Loucy (cell line): ENCODE measurements around the gene LSM5.

Experiments used
- H2AFZ ChIP-seq: fragments of 200-600 bp; sonication (generic); 2 replicates; pipeline ENCODE4 v1.6.0; 2016; ENCODE audit warnings: antibody characterized with exemption, mild to moderate bottlenecking, low read length, moderate library complexity
- H3F3A ChIP-seq: fragments of 200-600 bp; 2 replicates; pipeline ENCODE4 v1.6.0; 2016; ENCODE audit warnings: antibody characterized with exemption, low read depth, mild to moderate bottlenecking
- H3K27me3 ChIP-seq: fragments of 200-600 bp; sonication (generic); 2 replicates; pipeline ENCODE4 v1.6.1; 2014; ENCODE audit warnings: low read length, mild to moderate bottlenecking; ENCODE audit not compliant: insufficient read depth, poor library complexity, severe bottlenecking
- H3K36me3 ChIP-seq: fragments of 200-600 bp; sonication (generic); 2 replicates; pipeline ENCODE4 v1.6.1; 2016; ENCODE audit warnings: low read length; ENCODE audit not compliant: insufficient read depth
- H3K4me1 ChIP-seq: fragments of 200-600 bp; sonication (generic); 2 replicates; pipeline ENCODE4 v1.5.1; 2014; ENCODE audit warnings: low read length, mild to moderate bottlenecking; ENCODE audit not compliant: insufficient read depth, poor library complexity, severe bottlenecking
- H3K4me2 ChIP-seq: fragments of 200-600 bp; sonication (generic); 2 replicates; pipeline ENCODE4 v1.6.0; 2014; ENCODE audit warnings: antibody characterized with exemption, low read length, low read depth, mild to moderate bottlenecking; ENCODE audit not compliant: poor library complexity, severe bottlenecking
- H3K4me3 ChIP-seq: fragments of 200-600 bp; sonication (generic); 2 replicates; pipeline ENCODE4 v1.5.1; 2014; ENCODE audit warnings: low read length, mild to moderate bottlenecking, mixed read lengths; ENCODE audit not compliant: poor library complexity, severe bottlenecking
- H3K79me2 ChIP-seq: fragments of 200-600 bp; sonication (generic); 2 replicates; pipeline ENCODE4 v1.6.1; 2014; ENCODE audit warnings: low read length; ENCODE audit not compliant: insufficient read depth
- H3K9ac ChIP-seq: fragments of 200-600 bp; sonication (generic); 2 replicates; pipeline ENCODE4 v1.6.0; 2014; ENCODE audit warnings: mild to moderate bottlenecking, low read depth, low read length, moderate library complexity; ENCODE audit not compliant: poor library complexity, severe bottlenecking
- H3K9me2 ChIP-seq: fragments of 200-600 bp; sonication (generic); replicated peaks from 2 replicates; pipeline ENCODE4 v1.6.1; 2016; ENCODE audit warnings: low read depth, low read length, mixed read lengths
- H3K9me3 ChIP-seq: fragments of 200-600 bp; sonication (generic); 2 replicates; pipeline ENCODE4 v1.6.1; 2014; ENCODE audit warnings: mild to moderate bottlenecking, antibody characterized with exemption, low read length, low read depth; ENCODE audit not compliant: insufficient read depth
- H4K20me1 ChIP-seq: fragments of 200-600 bp; sonication (generic); 2 replicates; pipeline ENCODE4 v1.6.0; 2014; ENCODE audit warnings: antibody characterized with exemption, low read length, mild to moderate bottlenecking; ENCODE audit not compliant: insufficient read depth, poor library complexity, severe bottlenecking
- EZH2phosphoT487 ChIP-seq: fragments of 200-600 bp; IDR thresholded peaks from 2 replicates; pipeline ENCODE4 v1.6.1; 2018; ENCODE audit warnings: antibody characterized with exemption, mild to moderate bottlenecking, moderate library complexity, borderline replicate concordance
- TF ChIP-seq, protein P1 (sequence below): fragments of 200-600 bp; sonication (generic); conservative IDR thresholded peaks from 2 replicates; pipeline ENCODE4 v1.5.1; 2014; ENCODE audit warnings: mild to moderate bottlenecking, antibody characterized with exemption, low read length

Gene LSM5

DNA sequence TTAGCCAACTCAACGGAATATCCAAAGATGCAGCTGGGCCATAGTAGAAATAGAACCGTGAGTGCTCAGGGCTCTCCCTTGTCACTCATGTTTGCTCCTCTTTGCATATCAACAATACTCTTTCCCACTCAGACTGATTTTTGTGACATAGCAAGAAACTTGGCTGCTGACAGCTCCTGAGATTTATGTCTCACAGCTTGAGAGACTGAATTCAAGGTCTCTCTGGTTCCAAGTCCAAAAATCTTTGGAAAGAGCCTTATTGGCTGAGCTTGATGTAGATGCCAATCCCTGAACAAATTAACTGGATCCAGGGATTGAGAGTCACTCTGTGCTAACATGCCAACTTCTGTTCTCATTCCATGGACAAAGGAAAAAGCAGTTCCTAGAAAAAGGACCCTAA is 30.4 kb downstream of the LSM5 start:
- Histone ChIP-seq H3K9me2 (no peaks in the 10 kb centered on the region), H3K4me2 (no peak overlapping the region), H3K79me2 (no peaks in the 10 kb centered on the region), H2AFZ (no peak overlapping the region), H4K20me1 (no peaks in the 10 kb centered on the region), H3K36me3 (no peaks in the 10 kb centered on the region), H3F3A (no peaks in the 10 kb centered on the region), H3K4me1 (no peaks in the 10 kb centered on the region), H3K9ac (no peak overlapping the region), H3K9me3 (no peaks in the 10 kb centered on the region), H3K4me3 (no peak overlapping the region), H3K27me3 (no peaks in the 10 kb centered on the region)
- TF ChIP-seq, protein P1, sequence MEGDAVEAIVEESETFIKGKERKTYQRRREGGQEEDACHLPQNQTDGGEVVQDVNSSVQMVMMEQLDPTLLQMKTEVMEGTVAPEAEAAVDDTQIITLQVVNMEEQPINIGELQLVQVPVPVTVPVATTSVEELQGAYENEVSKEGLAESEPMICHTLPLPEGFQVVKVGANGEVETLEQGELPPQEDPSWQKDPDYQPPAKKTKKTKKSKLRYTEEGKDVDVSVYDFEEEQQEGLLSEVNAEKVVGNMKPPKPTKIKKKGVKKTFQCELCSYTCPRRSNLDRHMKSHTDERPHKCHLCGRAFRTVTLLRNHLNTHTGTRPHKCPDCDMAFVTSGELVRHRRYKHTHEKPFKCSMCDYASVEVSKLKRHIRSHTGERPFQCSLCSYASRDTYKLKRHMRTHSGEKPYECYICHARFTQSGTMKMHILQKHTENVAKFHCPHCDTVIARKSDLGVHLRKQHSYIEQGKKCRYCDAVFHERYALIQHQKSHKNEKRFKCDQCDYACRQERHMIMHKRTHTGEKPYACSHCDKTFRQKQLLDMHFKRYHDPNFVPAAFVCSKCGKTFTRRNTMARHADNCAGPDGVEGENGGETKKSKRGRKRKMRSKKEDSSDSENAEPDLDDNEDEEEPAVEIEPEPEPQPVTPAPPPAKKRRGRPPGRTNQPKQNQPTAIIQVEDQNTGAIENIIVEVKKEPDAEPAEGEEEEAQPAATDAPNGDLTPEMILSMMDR, result no peak
- TF ChIP-seq EZH2phosphoT487, result no peak

DNA sequence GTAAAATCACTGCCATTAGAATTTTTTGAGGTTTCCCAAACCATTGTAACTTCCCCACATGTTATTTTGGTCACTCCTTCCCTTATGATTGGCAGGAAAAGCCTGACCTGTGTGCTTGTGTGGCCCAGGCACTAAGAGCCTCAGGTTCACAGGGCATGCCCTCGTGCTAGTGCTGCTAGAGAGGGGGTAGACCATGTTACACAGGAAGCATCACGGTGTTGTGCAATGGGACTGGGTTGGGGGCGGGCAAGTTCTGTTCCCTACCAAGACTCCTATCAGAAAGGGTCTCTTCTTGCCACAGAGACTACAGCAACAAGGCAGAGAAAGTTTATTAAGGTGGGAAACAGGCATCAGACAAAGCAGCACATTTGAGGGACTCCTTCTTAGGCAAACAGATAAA is 32.2 kb downstream of the LSM5 start:
- no peak overlapping the region for H2AFZ ChIP-seq
- H3K36me3 ChIP-seq, result no peaks in the 10 kb centered on the region
- no peaks in the 10 kb centered on the region for H4K20me1 ChIP-seq
- H3F3A ChIP-seq, result no peaks in the 10 kb centered on the region
- no peaks in the 10 kb centered on the region for H3K27me3 ChIP-seq
- H3K4me3 ChIP-seq, result no peak overlapping the region
- H3K9ac ChIP-seq, result no peak overlapping the region
- H3K4me2 ChIP-seq, result no peak overlapping the region
- no peaks in the 10 kb centered on the region for H3K9me2 ChIP-seq
- no peaks in the 10 kb centered on the region for H3K4me1 ChIP-seq
- H3K79me2 ChIP-seq, result no peaks in the 10 kb centered on the region
- H3K9me3 ChIP-seq, result no peaks in the 10 kb centered on the region
- TF ChIP-seq, protein P1, result no peak
- no peak for TF ChIP-seq EZH2phosphoT487

DNA sequence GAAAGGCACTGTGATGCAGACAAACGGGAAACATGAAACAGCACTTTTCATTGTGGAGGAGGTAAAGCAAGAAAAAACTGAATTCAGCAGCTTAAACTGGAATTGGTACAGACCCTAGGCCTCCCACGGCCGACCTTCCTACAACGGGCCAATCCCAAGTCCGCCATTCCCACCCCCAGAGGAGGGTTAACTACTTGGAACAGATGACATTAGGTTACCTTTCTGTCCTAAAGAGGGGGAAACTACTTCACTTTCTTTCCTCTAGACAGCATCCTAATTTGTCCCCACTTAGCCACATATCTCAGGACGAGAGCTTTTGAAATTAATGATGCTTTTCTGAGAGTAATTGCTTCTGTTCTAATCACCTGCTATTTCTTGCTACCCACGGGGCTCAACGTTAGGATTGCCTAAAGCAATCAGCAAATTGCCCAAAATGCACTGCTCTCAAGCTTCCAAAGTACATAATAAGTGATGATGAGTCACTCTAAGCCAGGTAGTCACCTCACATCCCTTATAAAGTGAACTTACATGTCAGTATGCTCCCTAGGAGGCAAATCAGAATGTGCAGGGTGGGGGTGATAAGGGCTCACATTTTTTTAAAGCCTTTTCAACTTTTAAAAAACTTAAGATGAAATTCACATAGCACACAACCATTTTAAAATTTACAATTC is 36.7 kb downstream of the LSM5 start:
- no peaks in the 10 kb centered on the region for H3K9me2 ChIP-seq
- H3K36me3 ChIP-seq, result no peaks in the 10 kb centered on the region
- H3K79me2 ChIP-seq, result no peaks in the 10 kb centered on the region
- TF ChIP-seq, protein P1, result no peak
- no peak for TF ChIP-seq EZH2phosphoT487
- no peak overlapping the region for H3K9ac ChIP-seq
- no peak overlapping the region for H2AFZ ChIP-seq
- H3F3A ChIP-seq, result no peaks in the 10 kb centered on the region
- H4K20me1 ChIP-seq, result no peaks in the 10 kb centered on the region
- H3K27me3 ChIP-seq, result no peaks in the 10 kb centered on the region
- no peaks in the 10 kb centered on the region for H3K9me3 ChIP-seq
- H3K4me3 ChIP-seq, result no peak overlapping the region
- H3K4me2 ChIP-seq, result no peak overlapping the region
- no peaks in the 10 kb centered on the region for H3K4me1 ChIP-seq
